NCI-H446 (cell line): Measurements from ENCODE around the gene HESX1.
A peak's percentile ranks its signal among the peaks of the same experiment; 100 is the strongest.

ENCODE experiments used
- DNase-seq, 2 experiments: peaks; one replicate each; lab custom pipeline; 2025; lab: John Stamatoyannopoulos, UW

Gene HESX1

DNA sequence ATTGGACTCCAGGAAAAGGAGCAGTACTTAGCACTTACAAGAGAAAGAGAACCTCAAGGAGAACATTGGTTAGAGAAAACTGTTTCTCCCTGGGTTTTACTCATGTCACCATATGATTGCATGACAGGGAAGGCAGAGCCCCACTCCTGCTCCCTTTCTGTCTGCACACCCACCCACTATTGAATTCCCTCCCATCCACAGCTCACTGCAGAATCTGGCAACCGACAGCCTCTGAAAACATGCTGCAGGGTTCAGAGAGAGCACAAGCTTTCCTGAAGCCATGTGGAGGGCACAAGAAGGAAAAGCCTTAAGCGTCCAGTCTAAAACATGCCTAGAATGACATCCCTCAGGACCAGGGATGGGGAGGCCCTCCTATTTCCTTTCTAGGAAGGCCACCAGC, 31.6 kb downstream of the HESX1 start:
- DNase-seq = no peak

- DNase-seq = no peak
Observed at GRCh38 chr3:57166660-57167059, 33.1 kb downstream of the HESX1 start.

DNA sequence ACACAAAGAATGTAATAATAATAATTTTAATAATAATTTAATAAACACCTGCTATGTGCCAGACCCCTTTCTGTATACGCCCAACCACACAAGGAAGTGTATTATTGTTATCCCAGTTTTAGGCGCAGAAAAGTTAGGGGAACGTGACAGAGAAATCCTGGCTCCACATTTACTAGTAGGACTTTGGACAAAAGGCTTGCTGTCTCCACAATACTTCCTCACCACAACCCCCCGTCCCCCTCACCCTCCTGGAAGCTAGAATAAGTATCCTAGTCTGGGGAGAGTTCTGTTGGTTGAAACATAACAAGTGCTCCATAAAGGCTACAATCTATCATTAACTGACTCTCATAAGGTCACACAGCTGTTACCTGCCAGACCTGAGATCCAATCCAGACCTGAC, 34.1 kb downstream of the HESX1 start:
- no peak for DNase-seq

- DNase-seq = peak; percentile 11 to 70
Observed at GRCh38 chr3:57164657-57165573, 34.9 kb downstream of the HESX1 start, which contains the start of gene IL17RD. TSS of gene IL17RD (minus strand) at chr3:57165353. CDS start at chr3:57165286, 67 bp downstream.

DNA sequence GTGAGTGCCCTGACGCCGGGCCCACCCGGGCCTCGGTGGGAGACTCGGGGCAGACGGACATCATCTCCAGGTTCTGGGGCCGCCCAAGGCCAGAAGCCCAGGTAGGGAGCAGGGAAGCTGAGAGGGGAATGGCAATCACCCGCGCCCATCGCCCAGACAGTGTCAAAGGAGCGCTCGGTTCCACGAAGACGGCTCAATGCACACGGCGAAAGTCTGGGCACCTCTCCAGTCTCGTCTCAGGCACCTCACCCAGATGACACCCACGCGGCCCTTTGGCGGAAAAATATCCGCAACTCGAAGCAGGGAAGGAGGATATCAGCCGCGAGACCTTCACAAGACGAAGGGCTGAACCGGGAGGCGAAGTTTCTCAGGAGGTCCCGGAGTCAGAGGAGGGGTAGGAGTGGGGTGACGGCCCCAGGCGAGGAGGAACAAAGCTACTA, 35.5 kb downstream of the HESX1 start:
- DNase-seq = no peak

DNA sequence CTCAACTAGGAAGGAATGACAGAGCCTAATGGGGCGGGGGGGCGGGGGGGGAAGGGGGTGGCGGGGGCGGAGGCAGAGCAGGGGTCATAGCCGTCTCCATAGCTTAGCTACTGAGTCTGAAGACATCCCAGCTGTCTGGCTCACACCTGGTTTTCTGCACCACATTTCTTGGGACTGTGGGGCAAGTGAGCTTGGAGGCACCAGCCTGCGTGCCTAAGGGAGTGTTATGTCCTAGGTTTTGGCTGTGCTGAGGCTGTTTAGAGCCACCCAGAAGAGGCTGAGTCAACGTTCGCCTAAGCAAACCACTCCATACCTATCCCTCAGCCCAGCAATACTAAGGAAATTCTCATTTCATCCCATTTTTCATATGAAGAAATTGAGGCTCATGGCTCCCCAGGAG, 36.0 kb downstream of the HESX1 start:
- DNase-seq = no peak

DNA sequence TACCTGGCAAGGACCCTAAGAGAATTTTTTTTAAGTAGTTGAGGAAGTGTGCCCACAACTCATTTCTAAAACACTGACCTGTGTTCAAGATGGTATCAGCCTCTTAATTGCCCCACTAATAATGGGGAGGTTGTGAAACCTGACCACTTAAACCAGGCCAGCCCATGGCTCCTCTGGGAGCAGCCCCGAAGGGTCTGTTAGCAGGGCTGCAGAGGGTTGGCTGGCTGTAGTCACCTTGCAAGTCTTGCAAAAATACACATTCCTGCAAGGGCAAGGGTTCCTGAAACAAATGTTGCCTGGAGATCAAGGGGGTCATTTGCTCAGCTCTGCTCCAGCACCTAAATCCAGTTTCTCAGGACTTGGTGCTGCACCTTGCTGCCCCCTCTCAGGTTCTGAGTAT, 37.9 kb downstream of the HESX1 start:
- no peak for DNase-seq

GRCh38 chr3:57160765-57161538, 38.8 kb downstream of the HESX1 start:
- peak in 1 of 2 experiments; percentile 25 for DNase-seq

GRCh38 chr3:57160076-57160764, 39.6 kb downstream of the HESX1 start:
- no peak for DNase-seq

DNA sequence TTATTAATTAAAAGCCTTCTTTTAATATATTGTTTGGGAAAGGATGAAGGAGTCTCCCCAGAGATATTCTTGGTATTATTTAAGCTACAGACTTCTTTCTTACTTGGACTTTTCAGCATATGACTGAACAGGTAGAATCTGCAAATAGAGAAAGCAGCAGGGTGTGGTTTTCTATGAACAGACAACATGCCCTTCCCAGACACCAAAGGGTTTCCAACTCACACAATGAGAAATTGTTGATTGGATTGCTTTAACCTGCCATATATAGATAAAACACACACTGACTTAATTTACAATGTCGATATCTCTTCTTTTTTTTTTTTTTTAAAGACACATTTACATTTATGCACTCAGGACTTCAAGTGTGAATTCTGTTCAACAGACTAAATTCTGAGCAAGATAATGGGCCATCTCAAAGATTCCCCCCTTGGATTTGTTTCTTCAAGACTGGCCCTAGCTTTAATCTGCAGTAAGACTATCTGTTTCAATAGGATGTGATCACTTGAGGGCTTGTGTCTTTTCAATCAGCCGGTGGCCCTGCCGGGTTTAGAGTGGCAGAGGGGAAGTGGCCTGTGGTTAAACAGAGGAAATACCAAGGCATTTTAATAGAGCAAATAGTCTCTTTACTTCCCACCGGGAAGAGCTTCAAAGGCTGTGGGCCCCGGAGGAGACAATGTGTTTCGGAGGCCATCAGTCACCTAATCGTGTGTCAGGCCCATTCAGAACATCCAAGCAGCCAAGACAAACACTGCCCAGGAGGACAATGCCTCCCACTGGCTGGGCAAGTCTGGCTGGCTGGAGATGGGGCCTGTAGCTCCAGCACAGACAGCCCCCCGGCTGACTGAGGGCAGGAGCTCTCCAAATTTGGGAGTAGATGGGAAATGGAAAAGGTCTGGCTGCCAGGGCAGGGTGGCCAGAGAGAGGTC, 40.7 kb downstream of the HESX1 start:
- no peak for DNase-seq

- DNase-seq = no peak
Observed at GRCh38 chr3:57158325-57158724, 41.5 kb downstream of the HESX1 start.

DNA sequence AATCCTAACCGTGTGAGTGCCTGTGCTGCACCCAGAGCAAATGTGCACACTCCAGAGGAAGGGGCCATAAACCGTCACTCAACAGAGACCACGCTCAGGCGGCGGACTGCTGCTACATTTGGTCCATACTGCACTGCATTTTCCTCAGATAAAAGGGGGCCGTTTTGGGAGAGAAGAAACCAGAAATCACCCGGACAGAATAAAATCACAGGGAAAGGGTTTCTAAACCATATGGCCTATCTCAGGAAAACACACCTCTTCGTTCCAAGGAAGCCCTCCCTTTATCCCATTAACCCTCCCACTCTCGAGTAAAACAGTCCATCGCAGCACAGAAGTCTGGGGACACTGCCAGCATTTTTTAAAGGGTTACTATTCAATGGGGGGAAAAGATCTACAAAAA, 42.2 kb downstream of the HESX1 start:
- no peak for DNase-seq

DNA sequence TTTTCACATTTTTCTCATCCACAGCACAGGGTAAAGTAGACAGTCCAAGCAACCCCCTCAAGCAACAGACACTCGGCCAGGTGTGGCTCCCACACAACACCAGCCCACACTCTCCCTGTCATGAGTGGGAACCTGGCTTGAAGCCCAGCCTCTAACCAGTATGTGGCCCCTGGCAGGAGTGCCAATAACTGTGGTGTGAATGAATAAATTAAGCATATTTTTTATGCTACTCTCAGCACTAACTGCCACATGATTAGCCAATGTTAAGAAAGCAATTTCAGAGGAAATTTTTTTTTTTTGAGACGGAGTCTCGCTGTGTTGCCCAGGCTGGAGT, 44.5 kb downstream of the HESX1 start:
- no peak for DNase-seq

- no peak for DNase-seq
Observed at GRCh38 chr3:57154470-57155309, 45.1 kb downstream of the HESX1 start.

- no peak for DNase-seq
Observed at GRCh38 chr3:57152151-57153143, 47.3 kb downstream of the HESX1 start.

GRCh38 chr3:57151749-57152148, 48.0 kb downstream of the HESX1 start:
- DNase-seq = no peak

DNA sequence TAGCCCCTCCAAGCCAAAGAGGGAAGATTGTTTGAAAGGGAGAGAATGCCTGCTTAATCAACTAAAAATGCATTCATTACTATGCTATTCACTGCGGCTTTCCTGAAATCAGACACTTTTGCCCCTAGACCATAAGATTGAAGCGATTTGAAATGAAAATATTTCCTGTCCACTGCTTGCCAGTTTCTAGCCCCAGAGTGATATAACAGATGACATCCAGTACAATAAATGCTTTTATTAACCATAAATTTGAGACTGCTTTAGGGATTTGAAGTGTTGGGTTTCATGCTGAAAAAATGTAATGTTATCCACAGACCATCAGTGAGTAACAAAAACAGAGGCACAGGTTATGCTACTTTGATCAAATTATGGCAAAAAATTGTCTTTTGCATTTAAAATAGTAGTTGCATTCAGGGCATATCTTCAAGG, 48.7 kb downstream of the HESX1 start:
- no peak for DNase-seq

DNA sequence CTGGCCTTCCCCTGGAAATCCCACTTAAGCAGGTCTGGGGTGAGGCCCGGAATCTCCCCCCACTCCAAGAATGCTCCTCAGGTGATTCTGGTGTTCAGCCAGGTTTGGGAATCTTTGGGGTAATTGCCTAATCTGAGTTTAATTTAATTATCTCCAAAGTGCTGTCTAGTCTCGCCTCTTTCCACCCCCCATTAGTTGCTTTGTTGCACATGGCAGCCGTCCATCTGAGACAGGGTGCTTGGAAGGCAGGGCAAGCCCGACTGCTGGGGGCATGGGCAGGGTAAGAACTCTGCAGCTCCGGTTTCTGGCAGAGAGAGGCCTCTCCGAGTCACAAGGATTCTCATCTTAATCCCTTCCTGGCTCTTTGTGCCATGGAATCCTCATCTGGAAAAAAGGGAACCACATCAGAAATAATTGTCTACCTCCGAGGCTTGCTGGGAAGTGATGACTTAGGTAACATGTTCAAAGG, 49.6 kb downstream of the HESX1 start:
- peak; percentile 6 to 8 for DNase-seq
